ENCODE data around the gene MCF2L.

The MCF2L gene

GRCh38 chr13:112963641-112964040 lies 5.4 kb upstream of the MCF2L start:
- no peak for DNase-seq (ENCODE audit: low read depth in 2 of 3, low spot score in 1 of 3)

GRCh38 chr13:112964971-112965492 lies 4.0 kb upstream of the MCF2L start:
- no peak for DNase-seq (ENCODE audit: low read depth in 2 of 3, low spot score in 1 of 3)

GRCh38 chr13:112965573-112966115 lies 3.4 kb upstream of the MCF2L start:
- DNase-seq (ENCODE audit: low read depth in 2 of 3, low spot score in 1 of 3): no peak

- DNase-seq (ENCODE audit: low read depth in 2 of 3, low spot score in 1 of 3): no peak
Observed at GRCh38 chr13:112966776-112967175, 2.2 kb upstream of the MCF2L start.

- no peak for DNase-seq (ENCODE audit: low read depth in 2 of 3, low spot score in 1 of 3)
Observed at GRCh38 chr13:112967686-112968379, 1.2 kb upstream of the MCF2L start.

- DNase-seq (ENCODE audit: low read depth in 2 of 3, low spot score in 1 of 3): peak; percentile 10 to 15 (median 12)
Observed at GRCh38 chr13:112968380-112968909, 569 bp upstream of the MCF2L start.

GRCh38 chr13:112969692-112970338 lies 801 bp downstream of the MCF2L start:
- DNase-seq (ENCODE audit: low read depth in 2 of 3, low spot score in 1 of 3): no peak

- no peak for DNase-seq (ENCODE audit: low read depth in 2 of 3, low spot score in 1 of 3)
Observed at GRCh38 chr13:112970552-112971287, 1.7 kb downstream of the MCF2L start.

- DNase-seq (ENCODE audit: low read depth in 2 of 3, low spot score in 1 of 3): no peak
Observed at GRCh38 chr13:112971288-112971643, 2.3 kb downstream of the MCF2L start.

- DNase-seq (ENCODE audit: low read depth in 2 of 3, low spot score in 1 of 3): no peak
Observed at GRCh38 chr13:112972258-112972657, 3.2 kb downstream of the MCF2L start.

GRCh38 chr13:112972867-112973576 lies 4.0 kb downstream of the MCF2L start:
- DNase-seq (ENCODE audit: low read depth in 2 of 3, low spot score in 1 of 3): no peak

- no peak for DNase-seq (ENCODE audit: low read depth in 2 of 3, low spot score in 1 of 3)
Observed at GRCh38 chr13:112973577-112973951, 4.5 kb downstream of the MCF2L start.

- no peak for DNase-seq (ENCODE audit: low read depth in 2 of 3, low spot score in 1 of 3)
Observed at GRCh38 chr13:112974125-112974524, 5.1 kb downstream of the MCF2L start.

GRCh38 chr13:112974671-112975070 lies 5.7 kb downstream of the MCF2L start:
- no peak for DNase-seq (ENCODE audit: low read depth in 2 of 3, low spot score in 1 of 3)

GRCh38 chr13:112975401-112975939 lies 6.5 kb downstream of the MCF2L start:
- DNase-seq (ENCODE audit: low read depth in 2 of 3, low spot score in 1 of 3): no peak

- no peak for DNase-seq (ENCODE audit: low read depth in 2 of 3, low spot score in 1 of 3)
Observed at GRCh38 chr13:112976526-112976925, 7.5 kb downstream of the MCF2L start.

GRCh38 chr13:112977091-112977490 lies 8.1 kb downstream of the MCF2L start:
- DNase-seq (ENCODE audit: low read depth in 2 of 3, low spot score in 1 of 3): no peak

- no peak for DNase-seq (ENCODE audit: low read depth in 2 of 3, low spot score in 1 of 3)
Observed at GRCh38 chr13:112977525-112977924, 8.5 kb downstream of the MCF2L start.

- no peak for DNase-seq (ENCODE audit: low read depth in 2 of 3, low spot score in 1 of 3)
Observed at GRCh38 chr13:112978561-112979405, 9.8 kb downstream of the MCF2L start.

GRCh38 chr13:112979406-112979902 lies 10.4 kb downstream of the MCF2L start:
- DNase-seq (ENCODE audit: low read depth in 2 of 3, low spot score in 1 of 3): no peak

Measured in stimulated activated CD4-positive, alpha-beta T cell treated with anti-CD3 and anti-CD28 coated beads, Interleukin-12 subunit alpha, Interleukin-12 subunit beta, amount 100 ng/mL, for 48 hours (primary cell).